Measurements from ENCODE around the gene PWWP2B.

The PWWP2B gene

GRCh38 chr10:132366006-132366405 lies 31.0 kb upstream of the PWWP2B start:
- H3K4me3 ChIP-seq (ENCODE audit: low read depth, low read length, poor library complexity, severe bottlenecking), result no peak overlapping the region
- no peaks in the 10 kb centered on the region for H3K36me3 ChIP-seq (ENCODE audit: insufficient read depth, low read length)
- no peaks in the 10 kb centered on the region for H3K79me2 ChIP-seq (ENCODE audit: insufficient read depth, low read length)
- TF ChIP-seq EZH2 (IDR thresholded peaks at IDR 0.05; ENCODE audit: borderline replicate concordance, low read length), result no peak
- no peak for TF ChIP-seq CTCF (IDR thresholded peaks at IDR 0.05; ENCODE audit: low read length)
- H3K9me2 ChIP-seq (ENCODE audit: low read depth, low read length), result no peaks in the 10 kb centered on the region
- H2AFZ ChIP-seq (ENCODE audit: low read length), result no peak overlapping the region
- no peaks in the 10 kb centered on the region for H3K27me3 ChIP-seq (ENCODE audit: insufficient read depth, low read length)
- H3F3A ChIP-seq (ENCODE audit: insufficient read depth, low read length), result no peaks in the 10 kb centered on the region
- no peak overlapping the region for H3K27ac ChIP-seq (ENCODE audit: low read depth, low read length, poor library complexity, severe bottlenecking)
- no peaks in the 10 kb centered on the region for H4K20me1 ChIP-seq (ENCODE audit: insufficient read depth, low read length)
- H3K4me2 ChIP-seq (ENCODE audit: low read length), result no peak overlapping the region
- H3K4me1 ChIP-seq (ENCODE audit: insufficient read depth, low read length, severe bottlenecking), result no peaks in the 10 kb centered on the region
- H3K9me3 ChIP-seq (ENCODE audit: low read length), result no peaks in the 10 kb centered on the region
- no peak overlapping the region for H3K9ac ChIP-seq (ENCODE audit: low read length)

DNA sequence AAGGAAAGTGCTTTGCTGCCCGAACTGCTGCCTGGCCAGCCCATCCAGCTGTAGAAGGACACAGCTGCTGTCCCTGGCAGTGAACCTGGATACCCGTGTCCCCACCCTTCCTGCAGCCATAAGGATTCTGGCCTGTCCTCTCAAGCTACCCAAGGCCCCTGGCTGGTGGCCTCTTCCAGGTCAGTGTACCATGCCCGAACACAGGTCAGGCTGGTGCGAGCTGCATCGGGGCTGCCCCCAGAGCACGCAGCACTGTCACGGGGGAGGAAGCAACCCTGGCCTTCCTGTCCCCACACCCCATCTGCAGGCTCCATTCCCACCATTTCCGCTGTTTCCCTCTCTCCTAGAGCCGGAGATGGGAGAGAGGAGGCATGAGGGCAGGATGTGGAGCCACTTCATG lies 30.5 kb upstream of the PWWP2B start:
- H3K9ac ChIP-seq (ENCODE audit: low read length), result no peak overlapping the region
- H3K27me3 ChIP-seq (ENCODE audit: insufficient read depth, low read length), result no peaks in the 10 kb centered on the region
- H3K36me3 ChIP-seq (ENCODE audit: insufficient read depth, low read length), result no peaks in the 10 kb centered on the region
- no peak overlapping the region for H3K27ac ChIP-seq (ENCODE audit: low read depth, low read length, poor library complexity, severe bottlenecking)
- no peak overlapping the region for H3K4me2 ChIP-seq (ENCODE audit: low read length)
- no peak overlapping the region for H3K4me3 ChIP-seq (ENCODE audit: low read depth, low read length, poor library complexity, severe bottlenecking)
- H3K4me1 ChIP-seq (ENCODE audit: insufficient read depth, low read length, severe bottlenecking), result no peaks in the 10 kb centered on the region
- H3K79me2 ChIP-seq (ENCODE audit: insufficient read depth, low read length), result no peaks in the 10 kb centered on the region
- no peaks in the 10 kb centered on the region for H4K20me1 ChIP-seq (ENCODE audit: insufficient read depth, low read length)
- no peaks in the 10 kb centered on the region for H3F3A ChIP-seq (ENCODE audit: insufficient read depth, low read length)
- H3K9me2 ChIP-seq (ENCODE audit: low read depth, low read length), result no peaks in the 10 kb centered on the region
- H2AFZ ChIP-seq (ENCODE audit: low read length), result no peak overlapping the region
- TF ChIP-seq CTCF (IDR thresholded peaks at IDR 0.05; ENCODE audit: low read length), result no peak
- TF ChIP-seq EZH2 (IDR thresholded peaks at IDR 0.05; ENCODE audit: borderline replicate concordance, low read length), result no peak
- no peaks in the 10 kb centered on the region for H3K9me3 ChIP-seq (ENCODE audit: low read length)

DNA sequence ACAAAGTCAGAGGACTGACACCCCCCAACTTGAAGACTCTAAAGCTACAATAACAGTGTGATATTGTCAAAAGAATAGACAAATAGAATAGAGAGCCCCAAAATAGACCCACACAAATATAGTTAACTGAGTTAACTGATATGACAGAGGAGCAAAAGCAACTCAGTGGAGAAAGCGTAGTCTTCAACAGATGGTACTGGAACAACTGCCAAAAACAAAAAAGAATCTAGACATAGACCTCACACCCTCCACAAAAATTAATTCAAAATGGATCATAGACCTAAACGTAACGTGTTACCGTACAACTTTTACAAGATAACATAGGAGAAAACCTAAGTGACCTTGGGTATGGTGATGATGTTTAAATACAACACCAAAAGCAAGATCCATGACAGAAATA lies 28.6 kb upstream of the PWWP2B start:
- H3K27me3 ChIP-seq (ENCODE audit: insufficient read depth, low read length), result no peaks in the 10 kb centered on the region
- H3K27ac ChIP-seq (ENCODE audit: low read depth, low read length, poor library complexity, severe bottlenecking), result no peak overlapping the region
- no peak overlapping the region for H2AFZ ChIP-seq (ENCODE audit: low read length)

More for the DNA sequence above, 28.6 kb upstream of the PWWP2B start:
- no peaks in the 10 kb centered on the region for H3F3A ChIP-seq (ENCODE audit: insufficient read depth, low read length)
- no peaks in the 10 kb centered on the region for H3K79me2 ChIP-seq (ENCODE audit: insufficient read depth, low read length)
- no peaks in the 10 kb centered on the region for H3K4me1 ChIP-seq (ENCODE audit: insufficient read depth, low read length, severe bottlenecking)
- H3K9me3 ChIP-seq (ENCODE audit: low read length), result no peaks in the 10 kb centered on the region
- no peaks in the 10 kb centered on the region for H4K20me1 ChIP-seq (ENCODE audit: insufficient read depth, low read length)
- TF ChIP-seq EZH2 (IDR thresholded peaks at IDR 0.05; ENCODE audit: borderline replicate concordance, low read length), result no peak
- no peak for TF ChIP-seq CTCF (IDR thresholded peaks at IDR 0.05; ENCODE audit: low read length)
- H3K36me3 ChIP-seq (ENCODE audit: insufficient read depth, low read length), result no peaks in the 10 kb centered on the region
- H3K9ac ChIP-seq (ENCODE audit: low read length), result no peak overlapping the region
- H3K9me2 ChIP-seq (ENCODE audit: low read depth, low read length), result no peaks in the 10 kb centered on the region
- no peak overlapping the region for H3K4me3 ChIP-seq (ENCODE audit: low read depth, low read length, poor library complexity, severe bottlenecking)
- no peak overlapping the region for H3K4me2 ChIP-seq (ENCODE audit: low read length)

All from OCI-LY1 (cell line).